COLO668 (cell line): ENCODE data around the gene PPP1R13B.

Experiments used
- DNase-seq: peaks from one replicate; lab custom pipeline; 2025; ENCODE audit not compliant: unreplicated experiment; lab: John Stamatoyannopoulos, UW

PPP1R13B gene

GRCh38 chr14:103716091-103716801 lies 131.1 kb downstream of the PPP1R13B start:
- DNase-seq = peak; percentile 57

- DNase-seq = peak; percentile 100
These were observed 132.0 kb downstream of the PPP1R13B start, which contains the start of the genes XRCC3 and ZFYVE21 for GRCh38 chr14:103715052-103716000. XRCC3 (minus strand) TSS chr14:103715451; CDS start chr14:103711087, 4,364 bp downstream. ZFYVE21 (plus strand) TSS chr14:103715810; CDS start chr14:103715842, 32 bp downstream.

GRCh38 chr14:103714063-103714724 lies 133.2 kb downstream of the PPP1R13B start:
- DNase-seq = no peak

DNA sequence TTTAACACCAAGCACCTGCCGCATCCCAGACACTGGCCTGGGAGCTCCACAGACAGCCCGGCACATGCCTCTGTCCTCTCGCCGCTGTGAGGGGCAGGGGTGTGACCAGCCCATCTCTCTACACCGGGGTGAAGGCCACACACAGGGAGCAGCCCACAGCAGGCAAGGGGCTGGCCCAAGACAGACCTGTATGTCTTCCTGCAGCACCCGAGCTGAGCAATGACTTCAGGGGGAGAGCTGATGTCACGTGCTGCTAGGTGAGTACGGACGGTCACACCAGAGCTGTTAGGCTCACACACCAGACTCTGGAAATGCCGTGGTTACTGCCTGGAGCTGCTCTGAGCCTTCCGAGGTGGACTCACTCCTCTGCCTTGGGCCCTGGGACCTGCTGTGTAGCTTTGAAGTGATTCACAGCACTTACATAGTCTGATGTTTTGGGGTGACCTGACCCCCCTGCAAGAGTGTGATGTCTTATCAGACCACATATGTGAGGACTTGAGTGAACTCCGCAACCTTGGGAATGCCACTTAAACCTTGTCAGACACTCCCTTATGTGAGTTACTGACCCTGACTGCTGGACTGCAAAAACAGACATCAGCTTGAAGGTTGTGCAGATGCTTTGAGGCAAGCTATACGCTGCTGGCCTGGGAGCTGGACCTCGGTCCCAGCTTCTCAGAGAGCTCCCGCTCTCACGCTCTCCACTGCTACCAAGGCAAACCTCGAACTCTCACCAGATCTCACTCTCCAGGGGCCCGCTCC lies 133.9 kb downstream of the PPP1R13B start:
- no peak for DNase-seq

DNA sequence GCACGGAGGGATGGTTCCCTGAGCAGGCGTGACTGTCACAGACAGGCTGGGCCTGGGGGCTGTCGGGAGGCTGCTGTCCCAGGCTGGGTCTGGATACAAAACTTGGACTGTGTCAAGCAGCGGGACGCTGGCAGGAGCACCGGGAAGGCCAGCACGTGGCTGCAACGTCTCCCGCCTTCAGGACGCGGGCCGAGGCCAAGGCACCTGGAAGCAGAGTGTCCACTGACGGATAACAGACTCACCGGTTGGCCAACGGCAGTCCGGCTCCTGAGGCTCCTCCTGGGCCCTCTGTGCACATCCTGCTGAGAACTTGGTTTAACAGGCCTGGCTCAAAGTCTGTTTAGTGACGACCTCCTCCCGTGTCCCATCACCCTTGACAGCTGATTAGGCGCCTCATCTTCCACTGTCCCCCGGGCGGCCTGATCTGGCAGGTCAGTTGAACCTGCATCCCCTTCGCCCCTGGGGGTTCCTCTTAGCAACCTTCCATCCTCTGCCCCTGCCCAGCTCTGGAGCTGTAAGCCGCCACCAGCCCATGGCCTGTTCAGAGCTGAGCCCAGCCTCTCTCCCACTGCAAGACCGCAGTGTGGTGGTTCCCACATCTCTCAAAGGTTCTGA lies 134.6 kb downstream of the PPP1R13B start:
- no peak for DNase-seq

DNA sequence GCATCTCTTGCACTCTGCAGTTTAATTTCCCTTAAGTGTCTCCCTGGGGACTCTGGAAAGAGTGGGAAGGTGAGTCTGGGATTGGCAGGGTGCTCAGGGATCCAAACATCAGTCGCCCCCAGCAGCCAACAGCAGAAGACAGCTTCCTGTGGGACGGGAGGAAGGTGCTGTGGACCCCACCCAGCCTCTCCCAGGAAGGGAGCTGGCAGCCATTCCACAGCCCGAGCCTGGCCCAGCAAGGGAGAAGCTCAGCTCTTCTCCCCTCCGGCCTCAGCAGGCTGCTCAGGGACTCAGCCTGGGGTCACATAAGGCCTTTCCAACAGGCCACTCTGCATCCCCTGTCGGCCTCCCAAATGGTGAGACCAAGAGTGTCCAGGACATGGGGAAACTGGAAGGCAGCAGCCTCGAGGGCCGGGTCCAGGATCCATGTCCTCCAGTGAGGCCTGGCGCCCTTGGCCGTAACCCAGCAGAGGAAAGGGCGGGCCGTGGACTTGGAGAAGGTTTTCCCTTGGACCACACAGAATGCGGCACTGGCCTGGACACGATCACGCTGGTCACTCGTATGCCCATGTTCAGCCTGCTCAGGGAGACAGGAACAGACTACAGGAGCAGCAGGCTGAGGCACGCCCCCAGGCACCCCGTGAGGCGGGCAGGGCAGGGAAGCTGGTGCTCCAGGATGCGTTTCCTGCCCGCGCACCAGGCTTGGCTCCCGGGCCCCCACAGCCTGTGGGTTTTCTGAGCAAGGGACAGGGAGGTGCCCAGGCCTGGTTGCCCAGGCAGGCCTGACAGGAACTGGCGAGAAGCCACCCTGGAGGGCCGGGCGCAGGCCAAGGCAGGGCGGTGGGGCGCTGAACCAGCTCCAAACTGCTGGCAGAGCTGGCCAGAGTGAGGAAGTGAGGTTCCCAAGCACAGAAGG lies 135.6 kb downstream of the PPP1R13B start:
- DNase-seq = peak; percentile 37

- peak; percentile 21 for DNase-seq
These were observed 136.5 kb downstream of the PPP1R13B start for GRCh38 chr14:103710771-103711377.

DNA sequence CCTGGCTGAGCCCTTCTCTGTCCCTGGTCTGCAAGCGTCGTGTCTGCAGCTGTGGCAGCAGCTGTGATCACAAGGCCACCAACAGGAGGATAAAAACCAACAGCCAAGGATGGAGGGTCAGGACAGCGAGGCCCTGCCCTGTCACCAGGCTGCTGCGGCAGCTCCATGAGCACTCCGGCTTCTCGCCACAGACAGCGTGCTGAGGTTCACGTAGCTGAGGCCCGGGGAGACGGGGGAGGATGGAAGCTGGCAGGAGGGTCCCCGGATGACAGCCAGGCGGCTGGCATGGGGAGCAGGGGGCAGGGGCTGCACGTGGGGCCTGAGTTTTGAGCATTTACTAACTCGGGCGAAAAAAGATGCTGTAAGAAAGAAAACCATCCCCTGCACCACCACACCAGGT lies 137.6 kb downstream of the PPP1R13B start:
- no peak for DNase-seq

DNA sequence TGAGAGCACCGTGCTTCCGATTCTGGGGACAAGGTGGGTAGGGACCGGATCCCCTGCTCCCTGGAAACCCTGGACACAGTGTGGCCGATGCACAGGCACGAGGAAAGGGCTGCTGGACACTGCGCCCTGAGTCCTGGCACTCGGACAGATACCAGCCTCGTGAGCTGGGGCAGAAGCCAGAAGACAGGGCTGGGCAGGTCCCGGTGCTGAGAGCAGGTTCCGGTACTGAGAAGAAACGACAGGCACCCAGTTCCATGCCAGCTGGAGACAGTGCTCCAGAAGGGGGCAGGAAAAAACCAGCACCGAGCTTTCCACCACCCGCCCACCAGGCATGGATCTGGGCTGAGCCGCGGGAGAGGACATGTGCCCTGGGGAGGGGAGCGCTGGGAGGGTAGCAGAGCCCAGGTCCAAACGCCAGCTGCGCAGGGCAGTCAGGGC lies 138.6 kb downstream of the PPP1R13B start:
- no peak for DNase-seq

DNA sequence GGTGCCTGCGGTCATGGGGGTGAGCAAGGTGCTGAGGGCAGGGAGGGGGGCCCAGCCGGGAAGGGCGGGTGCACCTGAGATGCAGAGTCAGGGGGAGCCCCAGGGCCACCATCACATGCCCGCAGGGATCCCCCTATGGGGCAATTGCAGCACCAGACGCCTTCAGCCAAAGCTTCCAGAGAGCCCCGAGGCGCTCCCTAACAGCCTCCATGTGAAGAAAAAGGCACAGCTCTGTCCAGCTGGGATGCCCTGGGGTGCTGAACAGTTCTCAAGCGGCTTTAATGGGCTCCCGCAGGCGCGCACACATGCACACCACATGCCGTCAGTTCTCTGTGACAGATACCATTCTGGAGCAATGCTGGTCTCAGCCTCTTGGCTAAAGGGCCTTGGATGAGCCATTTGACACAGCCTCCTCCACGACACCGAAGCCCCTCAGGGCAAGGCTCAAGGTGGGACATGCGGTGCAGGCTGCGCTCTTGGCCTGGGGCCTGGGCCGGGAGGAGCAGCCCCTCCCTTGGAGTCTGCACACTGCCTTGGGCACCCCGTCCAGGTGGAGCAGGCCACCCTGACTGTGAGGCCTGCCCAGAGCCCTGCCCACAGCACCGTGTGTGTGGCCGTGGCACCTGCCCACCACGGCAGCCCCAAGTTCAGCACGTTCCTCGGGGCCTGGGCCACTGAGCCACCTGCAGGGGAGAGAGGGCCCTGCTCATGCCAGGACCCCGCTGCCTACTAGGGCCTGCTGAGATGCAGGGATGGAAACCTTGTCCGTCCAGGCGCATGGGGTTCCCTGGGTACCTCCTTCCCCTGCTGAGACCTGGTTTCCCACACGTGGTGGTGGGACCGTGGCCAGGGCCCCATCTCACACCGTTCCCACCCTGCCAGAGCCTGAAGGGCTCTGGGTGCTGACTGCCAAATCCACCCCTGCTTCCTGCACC lies 139.8 kb downstream of the PPP1R13B start:
- DNase-seq = no peak

DNA sequence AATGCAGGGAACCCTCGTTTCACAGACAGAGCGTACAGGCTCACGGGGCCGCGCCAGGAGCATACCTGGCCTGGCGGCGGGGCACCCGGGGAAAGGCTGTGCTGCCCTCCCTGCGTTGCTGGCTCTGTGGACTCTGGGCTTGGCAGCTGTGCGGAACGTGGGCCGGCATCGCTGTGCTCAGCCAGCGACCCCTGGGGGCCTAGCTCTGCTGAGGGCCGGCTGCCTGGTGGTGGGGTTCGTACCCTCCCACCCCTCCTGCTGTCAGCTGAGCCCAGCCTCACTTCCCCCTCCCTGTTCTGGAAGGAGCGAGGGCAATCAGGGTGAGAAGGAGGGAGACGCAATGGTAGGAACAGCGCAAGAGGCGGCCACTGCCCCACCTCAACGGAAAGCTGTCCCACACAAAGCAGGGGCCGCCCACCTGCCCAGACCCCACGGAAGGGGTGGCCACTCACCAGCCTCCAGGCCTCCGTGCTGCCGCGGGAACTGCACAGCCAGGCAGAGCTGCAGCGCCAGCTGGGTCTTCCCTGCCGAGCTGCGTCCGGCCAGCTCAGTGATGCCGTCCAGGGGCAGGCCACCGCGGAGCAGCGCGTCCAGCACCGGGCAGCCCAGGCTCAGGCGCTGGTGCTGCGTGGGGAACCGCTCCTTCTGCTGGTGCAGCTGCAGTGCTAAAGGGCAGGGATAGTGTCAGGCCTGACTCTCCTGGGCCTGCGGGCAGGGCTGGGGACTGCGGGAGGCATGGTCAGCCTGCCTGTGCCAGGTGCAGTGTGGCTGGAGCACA lies 140.6 kb downstream of the PPP1R13B start:
- no peak for DNase-seq

- DNase-seq = no peak
These were observed 141.7 kb downstream of the PPP1R13B start for GRCh38 chr14:103705504-103706284.

DNA sequence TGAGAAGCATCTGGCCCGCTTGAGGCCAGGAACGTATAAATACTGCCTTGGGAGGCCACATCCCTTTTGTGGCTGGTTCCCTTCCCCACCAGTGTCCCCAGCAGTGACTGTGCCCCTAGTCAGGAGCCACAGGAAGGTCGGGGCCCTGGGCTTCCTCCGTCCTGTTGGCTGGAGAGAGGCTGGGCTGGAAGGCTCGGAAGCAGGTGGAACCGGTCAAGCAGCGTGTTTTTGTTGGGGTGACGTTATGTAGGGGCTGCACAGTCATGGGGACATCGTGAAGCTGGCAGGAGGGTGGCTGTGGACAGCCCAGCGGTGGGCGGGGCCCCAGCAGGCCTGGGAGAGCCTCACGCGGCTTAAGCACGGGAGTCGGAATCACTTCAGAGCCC lies 142.3 kb downstream of the PPP1R13B start:
- DNase-seq = no peak

- no peak for DNase-seq
These were observed 142.7 kb downstream of the PPP1R13B start for GRCh38 chr14:103704708-103705107.

DNA sequence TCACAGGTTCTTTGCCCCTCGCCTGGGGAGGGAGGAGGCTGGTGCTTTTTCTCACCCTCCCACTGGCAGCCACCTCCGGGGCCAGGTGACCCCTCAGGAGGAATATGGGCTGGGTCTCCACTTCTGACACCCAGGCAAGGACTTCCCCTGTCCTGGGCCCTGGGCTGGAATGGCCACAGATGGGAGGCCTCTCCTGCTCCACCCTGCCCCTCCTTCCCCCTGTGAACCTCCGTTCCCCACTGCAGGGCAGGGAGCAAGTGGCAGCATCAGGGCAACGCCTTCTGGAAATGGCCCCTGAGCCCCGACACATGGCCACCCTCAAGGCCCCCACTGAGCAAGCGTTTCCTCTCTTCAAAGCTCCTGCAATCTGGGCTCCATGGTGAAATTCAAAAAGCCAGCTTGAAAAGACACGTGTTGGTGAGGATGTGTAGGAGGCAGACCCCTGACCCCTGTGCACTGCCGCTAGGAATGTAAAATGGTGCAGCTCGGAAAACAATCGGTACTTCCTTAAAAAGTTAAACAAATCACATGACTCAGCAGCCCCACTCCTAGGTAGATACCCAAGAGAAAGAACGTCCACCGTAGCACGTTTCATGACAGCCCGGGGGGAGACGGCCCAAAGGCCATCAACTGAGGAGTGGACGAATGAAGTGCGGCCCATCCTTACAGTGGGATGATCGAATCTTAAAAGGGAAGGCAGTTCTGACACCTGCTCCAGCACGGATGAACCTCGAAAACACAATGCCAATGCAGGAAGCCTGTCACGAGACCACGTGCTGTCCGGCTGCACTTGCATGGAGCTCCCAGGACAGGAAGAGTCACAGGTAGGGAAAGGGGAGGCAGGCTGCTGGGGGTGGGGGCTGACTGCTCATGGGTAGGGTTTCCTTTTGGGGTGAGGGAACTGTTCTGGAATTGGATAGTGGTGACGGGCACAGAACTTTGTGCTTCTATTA lies 143.7 kb downstream of the PPP1R13B start:
- no peak for DNase-seq
